ENCODE results near the gene TNFAIP8L3. TPM values are rescaled to one million over a fixed set of nuclear protein-coding genes. Genes with fewer than 3 reads are reported as not detected.

The TNFAIP8L3 gene
- total and polyA plus RNA-seq, 4 donors, result 0.44 to 4.9 (median 1.3) TPM

GRCh38 chr15:51088585-51088984 lies 6.1 kb downstream of the TNFAIP8L3 start:
- Histone ChIP-seq H3K9me3 (ENCODE audit: control insufficient read depth in 4 of 4, low read length in 3 of 4) (peaks cover 0 to 2% (median 0%) of the 10 kb centered on the region in 4 donors), H3K27me3 (ENCODE audit: control insufficient read depth in 4 of 4, insufficient read depth in 4 of 4, low read length in 3 of 4) (no peaks in the 10 kb centered on the region), H3K4me3 (ENCODE audit: low read depth in 1 of 3, low read length in 3 of 3) (no peak overlapping the region), H3K27ac (ENCODE audit: low read depth in 1 of 2, low read length in 2 of 2) (no peak overlapping the region), H3K36me3 (ENCODE audit: control insufficient read depth in 4 of 4, insufficient read depth in 3 of 4, low read depth in 1 of 4, low read length in 3 of 4) (no peaks in the 10 kb centered on the region), H3K9ac (ENCODE audit: low read depth in 1 of 2, low read length in 2 of 2) (no peak overlapping the region), H3K4me1 (ENCODE audit: control insufficient read depth in 4 of 4, insufficient read depth in 4 of 4, low read length in 3 of 4) (peaks cover 0 to 4% (median 1%) of the 10 kb centered on the region in 4 donors)
- TF ChIP-seq YY1 (IDR thresholded peaks at IDR 0.05), result no peak
- no peak for TF ChIP-seq HNF4A (conservative IDR thresholded peaks at IDR 0.05)
- TF ChIP-seq EGR1 (IDR thresholded peaks at IDR 0.05; ENCODE audit: low read depth in 2 of 2), result no peak
- TF ChIP-seq ZBTB33 (IDR thresholded peaks at IDR 0.05), result no peak
- no peak for TF ChIP-seq GABPA (IDR thresholded peaks at IDR 0.05 in 1 of 2, conservative IDR thresholded peaks at IDR 0.05 in 1 of 2)
- no peak for TF ChIP-seq SP1 (IDR thresholded peaks at IDR 0.05)
- TF ChIP-seq TAF1 (conservative IDR thresholded peaks at IDR 0.05), result no peak
- TF ChIP-seq HNF4G (IDR thresholded peaks at IDR 0.05), result no peak
- DNase-seq (ENCODE audit: low spot score), result no peak
- 90% methylated on average over 2 of the region's 2 CpGs for WGBS

GRCh38 chr15:51087513-51087912 lies 7.2 kb downstream of the TNFAIP8L3 start:
- H3K4me3 ChIP-seq (ENCODE audit: low read depth in 1 of 3, low read length in 3 of 3), result no peak overlapping the region
- TF ChIP-seq FOXA2 (IDR thresholded peaks at IDR 0.05) (no peak), JUND (IDR thresholded peaks at IDR 0.05) (no peak), GABPA (IDR thresholded peaks at IDR 0.05 in 1 of 2, conservative IDR thresholded peaks at IDR 0.05 in 1 of 2) (no peak)
- H3K9ac ChIP-seq (ENCODE audit: low read depth in 1 of 2, low read length in 2 of 2), result no peak overlapping the region
- no peak for DNase-seq (ENCODE audit: low spot score)
- H3K27ac ChIP-seq (ENCODE audit: low read depth in 1 of 2, low read length in 2 of 2), result no peak overlapping the region
- no peaks in the 10 kb centered on the region for H3K4me1 ChIP-seq (ENCODE audit: control insufficient read depth in 4 of 4, insufficient read depth in 4 of 4, low read length in 3 of 4)
- peaks cover 0 to 2% (median 0%) of the 10 kb centered on the region in 4 donors for H3K9me3 ChIP-seq (ENCODE audit: control insufficient read depth in 4 of 4, low read length in 3 of 4)
- H3K36me3 ChIP-seq (ENCODE audit: control insufficient read depth in 4 of 4, insufficient read depth in 3 of 4, low read depth in 1 of 4, low read length in 3 of 4), result no peaks in the 10 kb centered on the region
- no peaks in the 10 kb centered on the region for H3K27me3 ChIP-seq (ENCODE audit: control insufficient read depth in 4 of 4, insufficient read depth in 4 of 4, low read length in 3 of 4)
- WGBS, result 93% methylated on average over 1 of the region's 1 CpG

GRCh38 chr15:51086409-51086808 lies 8.3 kb downstream of the TNFAIP8L3 start:
- H3K27me3 ChIP-seq (ENCODE audit: control insufficient read depth in 4 of 4, insufficient read depth in 4 of 4, low read length in 3 of 4), result no peaks in the 10 kb centered on the region
- no peak for DNase-seq (ENCODE audit: low spot score)
- no peak for TF ChIP-seq RXRA (IDR thresholded peaks at IDR 0.05)
- no peak for TF ChIP-seq ZBTB33 (IDR thresholded peaks at IDR 0.05)
- no peak for TF ChIP-seq ATF3 (IDR thresholded peaks at IDR 0.05)
- no peak for TF ChIP-seq MAX (IDR thresholded peaks at IDR 0.05)
- no peak for TF ChIP-seq FOXA2 (IDR thresholded peaks at IDR 0.05)
- no peak for TF ChIP-seq FOXA1 (IDR thresholded peaks at IDR 0.05)
- TF ChIP-seq SP1 (IDR thresholded peaks at IDR 0.05), result no peak
- TF ChIP-seq NR2F2 (IDR thresholded peaks at IDR 0.05), result no peak
- TF ChIP-seq REST (IDR thresholded peaks at IDR 0.05), result no peak
- no peak for TF ChIP-seq HNF4A (conservative IDR thresholded peaks at IDR 0.05)
- TF ChIP-seq JUND (IDR thresholded peaks at IDR 0.05), result no peak
- WGBS, result 91% methylated on average over 4 of the region's 4 CpGs
- H3K4me3 ChIP-seq (ENCODE audit: low read depth in 1 of 3, low read length in 3 of 3), result no peak overlapping the region
- H3K9ac ChIP-seq (ENCODE audit: low read depth in 1 of 2, low read length in 2 of 2), result no peak overlapping the region
- H3K36me3 ChIP-seq (ENCODE audit: control insufficient read depth in 4 of 4, insufficient read depth in 3 of 4, low read depth in 1 of 4, low read length in 3 of 4), result no peaks in the 10 kb centered on the region
- peaks cover 0 to 2% (median 0%) of the 10 kb centered on the region in 4 donors for H3K9me3 ChIP-seq (ENCODE audit: control insufficient read depth in 4 of 4, low read length in 3 of 4)
- no peak overlapping the region for H3K27ac ChIP-seq (ENCODE audit: low read depth in 1 of 2, low read length in 2 of 2)
- no peaks in the 10 kb centered on the region for H3K4me1 ChIP-seq (ENCODE audit: control insufficient read depth in 4 of 4, insufficient read depth in 4 of 4, low read length in 3 of 4)

Measured in liver (tissue), 9 donors.